Measurements from ENCODE around the gene ACTR3C.
"Not testable (repeated sequence)": the region's sequence is repeated elsewhere in the genome, so short reads cannot be mapped to it uniquely, and the experiment has no call there.

Gene ACTR3C

GRCh38 chr7:150268287-150268686 lies 55.1 kb downstream of the ACTR3C start:
- H3K4me1 Mint-ChIP-seq; DNase-seq (ENCODE audit: low spot score in 2 of 2); H3K36me3 Mint-ChIP-seq; H3K27ac Mint-ChIP-seq; ATAC-seq; H3K9me3 Mint-ChIP-seq; H3K4me3 Mint-ChIP-seq: not testable (repeated sequence)

GRCh38 chr7:150266953-150267665 lies 56.2 kb downstream of the ACTR3C start:
- H3K4me3 Mint-ChIP-seq; DNase-seq (ENCODE audit: low spot score in 2 of 2); H3K9me3 Mint-ChIP-seq; ATAC-seq; H3K36me3 Mint-ChIP-seq; H3K4me1 Mint-ChIP-seq; H3K27ac Mint-ChIP-seq: not testable (repeated sequence)

- not testable (repeated sequence) for H3K9me3 Mint-ChIP-seq; H3K4me3 Mint-ChIP-seq; H3K4me1 Mint-ChIP-seq; ATAC-seq; H3K36me3 Mint-ChIP-seq; H3K27ac Mint-ChIP-seq; DNase-seq (ENCODE audit: low spot score in 2 of 2)
Observed at GRCh38 chr7:150262656-150263055, 60.7 kb downstream of the ACTR3C start.

GRCh38 chr7:150247745-150248144 lies 75.6 kb downstream of the ACTR3C start:
- ATAC-seq; H3K4me3 Mint-ChIP-seq; H3K36me3 Mint-ChIP-seq; DNase-seq (ENCODE audit: low spot score in 2 of 2); H3K4me1 Mint-ChIP-seq; H3K27ac Mint-ChIP-seq; H3K9me3 Mint-ChIP-seq: not testable (repeated sequence)

- not testable (repeated sequence) for H3K4me1 Mint-ChIP-seq; H3K27ac Mint-ChIP-seq; H3K36me3 Mint-ChIP-seq; H3K9me3 Mint-ChIP-seq; H3K4me3 Mint-ChIP-seq; DNase-seq (ENCODE audit: low spot score in 2 of 2)
- ATAC-seq, result peak; percentile 84
Observed at GRCh38 chr7:150245208-150245607, 78.1 kb downstream of the ACTR3C start.

GRCh38 chr7:150242935-150243334 lies 80.4 kb downstream of the ACTR3C start:
- peak; percentile 65 for ATAC-seq
- not testable (repeated sequence) for H3K4me3 Mint-ChIP-seq; H3K27ac Mint-ChIP-seq; H3K9me3 Mint-ChIP-seq; H3K36me3 Mint-ChIP-seq; H3K4me1 Mint-ChIP-seq; DNase-seq (ENCODE audit: low spot score in 2 of 2)

GRCh38 chr7:150225444-150225843 lies 97.9 kb downstream of the ACTR3C start:
- not testable (repeated sequence) for ATAC-seq; DNase-seq (ENCODE audit: low spot score in 2 of 2)

GRCh38 chr7:150222083-150222972 lies 101.0 kb downstream of the ACTR3C start:
- not testable (repeated sequence) for H3K4me3 Mint-ChIP-seq; H3K9me3 Mint-ChIP-seq; ATAC-seq; H3K4me1 Mint-ChIP-seq; H3K27ac Mint-ChIP-seq; H3K36me3 Mint-ChIP-seq; DNase-seq (ENCODE audit: low spot score in 2 of 2)

More at GRCh38 chr7:150225444-150225843, 97.9 kb downstream of the ACTR3C start:
- H3K36me3 Mint-ChIP-seq, H3K27ac Mint-ChIP-seq, H3K4me1 Mint-ChIP-seq, H3K9me3 Mint-ChIP-seq, H3K4me3 Mint-ChIP-seq: not testable (repeated sequence)

- H3K4me3 Mint-ChIP-seq, result peak overlapping the region; percentile 17
- ATAC-seq, result peak; percentile 42
- not testable (repeated sequence) for H3K9me3 Mint-ChIP-seq; DNase-seq (ENCODE audit: low spot score in 2 of 2); H3K27ac Mint-ChIP-seq; H3K4me1 Mint-ChIP-seq; H3K36me3 Mint-ChIP-seq
Observed at GRCh38 chr7:150220673-150221181, 102.6 kb downstream of the ACTR3C start.

GRCh38 chr7:150219941-150220658 lies 103.2 kb downstream of the ACTR3C start:
- not testable (repeated sequence) for H3K4me1 Mint-ChIP-seq, ATAC-seq, H3K9me3 Mint-ChIP-seq

GRCh38 chr7:150206848-150207247 lies 116.5 kb downstream of the ACTR3C start:
- not testable (repeated sequence) for H3K9me3 Mint-ChIP-seq; DNase-seq (ENCODE audit: low spot score in 2 of 2); H3K27ac Mint-ChIP-seq; H3K36me3 Mint-ChIP-seq; ATAC-seq; H3K4me3 Mint-ChIP-seq; H3K4me1 Mint-ChIP-seq

More at GRCh38 chr7:150219941-150220658, 103.2 kb downstream of the ACTR3C start:
- H3K4me3 Mint-ChIP-seq, result peak overlapping the region; percentile 17
- H3K27ac Mint-ChIP-seq; H3K36me3 Mint-ChIP-seq; DNase-seq (ENCODE audit: low spot score in 2 of 2): not testable (repeated sequence)

GRCh38 chr7:150205866-150206265 lies 117.5 kb downstream of the ACTR3C start:
- H3K9me3 Mint-ChIP-seq; H3K4me3 Mint-ChIP-seq; ATAC-seq; DNase-seq (ENCODE audit: low spot score in 2 of 2); H3K4me1 Mint-ChIP-seq; H3K36me3 Mint-ChIP-seq; H3K27ac Mint-ChIP-seq: not testable (repeated sequence)

- H3K9me3 Mint-ChIP-seq; H3K36me3 Mint-ChIP-seq; ATAC-seq; H3K4me1 Mint-ChIP-seq; H3K4me3 Mint-ChIP-seq; DNase-seq (ENCODE audit: low spot score in 2 of 2): not testable (repeated sequence)
- peak overlapping the region; percentile 41 for H3K27ac Mint-ChIP-seq
Observed at GRCh38 chr7:150204577-150204976, 118.8 kb downstream of the ACTR3C start.

- not testable (repeated sequence) for H3K9me3 Mint-ChIP-seq; H3K4me1 Mint-ChIP-seq; H3K36me3 Mint-ChIP-seq; H3K4me3 Mint-ChIP-seq; H3K27ac Mint-ChIP-seq; DNase-seq (ENCODE audit: low spot score in 2 of 2)
- peak; percentile 96 for ATAC-seq
Observed at GRCh38 chr7:150202894-150203293, 120.5 kb downstream of the ACTR3C start.

All from stimulated activated effector memory CD8-positive, alpha-beta T cell treated with anti-CD3 and anti-CD28 coated beads, Interleukin-12 subunit alpha, Interleukin-12 subunit beta, amount 100 ng/mL, for 72 hours (primary cell).